GM10266 (cell line): Measurements from ENCODE around the gene VPS26C.

ENCODE experiments used
- DNase-seq: peaks from one replicate; pipeline ENCODE4 v3.0.0; 2012; ENCODE audit errors: extremely low spot score
- TF ChIP-seq, protein P1 (sequence below): IDR thresholded peaks from 2 replicates; pipeline ENCODE4 v1.5.1; 2012; ENCODE audit warnings: mild to moderate bottlenecking, low read depth; ENCODE audit not compliant: control insufficient read depth, insufficient read depth; ENCODE audit errors: missing control alignments

Gene VPS26C

DNA sequence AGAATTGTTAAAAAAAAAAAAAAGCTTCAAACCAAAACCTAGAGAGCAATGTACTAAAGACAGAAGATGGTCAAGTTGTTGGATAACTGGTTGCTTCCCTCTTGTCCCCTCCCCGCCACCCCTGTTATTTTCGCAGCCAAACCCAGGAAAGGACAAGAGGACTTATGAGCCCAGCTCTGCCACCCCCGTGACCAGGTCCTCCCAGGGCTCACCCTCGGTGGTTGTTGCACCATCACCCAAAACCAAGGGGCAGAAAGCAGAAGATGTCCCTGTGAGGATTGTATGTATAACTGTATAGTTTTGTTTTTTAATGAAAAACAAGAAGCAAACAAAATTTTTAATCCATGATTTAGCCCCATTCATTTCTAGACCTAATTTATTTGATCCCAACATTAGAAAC is 69.4 kb downstream of the VPS26C start:
- TF ChIP-seq, protein P1, sequence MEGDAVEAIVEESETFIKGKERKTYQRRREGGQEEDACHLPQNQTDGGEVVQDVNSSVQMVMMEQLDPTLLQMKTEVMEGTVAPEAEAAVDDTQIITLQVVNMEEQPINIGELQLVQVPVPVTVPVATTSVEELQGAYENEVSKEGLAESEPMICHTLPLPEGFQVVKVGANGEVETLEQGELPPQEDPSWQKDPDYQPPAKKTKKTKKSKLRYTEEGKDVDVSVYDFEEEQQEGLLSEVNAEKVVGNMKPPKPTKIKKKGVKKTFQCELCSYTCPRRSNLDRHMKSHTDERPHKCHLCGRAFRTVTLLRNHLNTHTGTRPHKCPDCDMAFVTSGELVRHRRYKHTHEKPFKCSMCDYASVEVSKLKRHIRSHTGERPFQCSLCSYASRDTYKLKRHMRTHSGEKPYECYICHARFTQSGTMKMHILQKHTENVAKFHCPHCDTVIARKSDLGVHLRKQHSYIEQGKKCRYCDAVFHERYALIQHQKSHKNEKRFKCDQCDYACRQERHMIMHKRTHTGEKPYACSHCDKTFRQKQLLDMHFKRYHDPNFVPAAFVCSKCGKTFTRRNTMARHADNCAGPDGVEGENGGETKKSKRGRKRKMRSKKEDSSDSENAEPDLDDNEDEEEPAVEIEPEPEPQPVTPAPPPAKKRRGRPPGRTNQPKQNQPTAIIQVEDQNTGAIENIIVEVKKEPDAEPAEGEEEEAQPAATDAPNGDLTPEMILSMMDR: no peak
- DNase-seq: no peak

DNA sequence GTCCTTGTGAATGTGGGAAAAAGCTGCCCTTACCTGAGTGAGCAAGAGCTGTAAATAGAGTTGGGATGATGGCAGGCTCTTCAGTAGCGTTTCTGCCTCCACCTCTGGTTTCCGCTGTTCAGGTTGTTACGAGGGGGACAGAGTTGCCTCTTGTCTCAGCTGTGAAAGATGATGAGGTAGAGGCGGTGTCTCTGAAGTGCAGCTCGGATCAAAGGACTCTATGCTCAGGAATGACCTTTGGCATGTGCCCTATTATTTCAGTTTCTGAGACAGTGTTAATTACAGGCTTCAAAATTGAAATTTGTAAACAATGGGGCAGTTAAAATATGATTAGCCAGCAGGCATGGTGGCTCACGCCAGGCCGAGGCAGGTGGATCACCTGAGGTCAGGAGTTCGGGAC is 70.3 kb downstream of the VPS26C start:
- no peak for DNase-seq
- TF ChIP-seq, protein P1: no peak

DNA sequence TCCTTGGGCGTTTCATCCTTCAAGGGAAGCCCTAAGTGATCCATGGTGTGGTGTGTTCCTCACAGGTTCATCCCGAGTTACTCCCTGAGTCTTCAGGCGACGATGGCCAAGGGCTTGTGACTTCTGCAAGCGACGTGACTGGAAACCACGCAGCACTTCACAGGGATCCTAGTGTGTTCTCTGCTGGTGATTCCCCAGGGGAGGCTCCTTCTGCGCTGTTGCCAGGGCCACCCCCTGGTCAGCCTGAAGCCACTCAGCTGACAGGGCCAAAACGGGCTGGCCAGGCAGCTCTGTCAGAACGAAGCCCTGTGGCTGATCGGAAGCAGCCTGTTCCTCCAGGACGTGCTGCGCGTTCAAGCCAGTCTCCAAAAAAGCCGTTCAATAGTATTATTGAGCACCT is 71.5 kb downstream of the VPS26C start:
- no peak for DNase-seq
- TF ChIP-seq, protein P1: no peak

DNA sequence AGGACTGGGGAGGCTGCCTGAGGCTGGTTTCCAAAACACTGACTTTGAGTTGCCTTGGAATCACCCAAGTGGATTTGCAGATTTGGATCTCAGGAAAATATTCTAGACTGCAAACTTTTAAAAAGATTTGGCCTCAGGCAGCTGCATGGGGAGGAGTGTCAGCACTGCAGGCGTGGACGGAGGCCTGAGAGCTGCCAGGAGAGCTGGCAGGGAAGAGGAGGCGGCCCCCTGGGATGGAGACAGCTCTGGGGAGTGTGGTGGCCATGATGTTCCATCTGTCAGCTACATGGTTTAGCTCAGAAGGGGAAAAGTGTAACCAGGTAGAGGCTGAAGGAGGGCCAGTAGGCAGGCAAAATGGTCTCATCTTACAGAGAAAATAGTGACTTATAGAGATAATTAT is 72.1 kb downstream of the VPS26C start:
- TF ChIP-seq, protein P1: no peak
- no peak for DNase-seq

DNA sequence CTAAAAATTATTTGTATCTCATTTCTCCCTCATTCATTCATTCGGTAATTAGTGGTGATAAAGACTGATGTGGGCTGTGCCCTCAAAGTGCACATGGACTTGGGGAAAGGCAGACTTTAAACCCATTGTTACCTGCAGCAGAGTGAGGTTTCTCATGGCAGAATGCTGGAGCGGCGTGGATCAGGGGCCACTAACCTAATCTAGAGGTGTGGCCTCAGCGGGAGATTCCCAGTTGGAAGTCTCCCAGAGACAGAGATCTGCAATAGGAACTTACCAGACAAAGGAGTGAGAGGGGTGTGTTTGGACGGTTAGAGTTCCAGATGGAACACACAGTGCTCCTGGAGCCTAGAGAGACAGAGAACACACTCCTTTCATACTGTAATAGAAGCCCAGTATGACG is 73.5 kb downstream of the VPS26C start:
- TF ChIP-seq, protein P1: no peak
- DNase-seq: no peak

DNA sequence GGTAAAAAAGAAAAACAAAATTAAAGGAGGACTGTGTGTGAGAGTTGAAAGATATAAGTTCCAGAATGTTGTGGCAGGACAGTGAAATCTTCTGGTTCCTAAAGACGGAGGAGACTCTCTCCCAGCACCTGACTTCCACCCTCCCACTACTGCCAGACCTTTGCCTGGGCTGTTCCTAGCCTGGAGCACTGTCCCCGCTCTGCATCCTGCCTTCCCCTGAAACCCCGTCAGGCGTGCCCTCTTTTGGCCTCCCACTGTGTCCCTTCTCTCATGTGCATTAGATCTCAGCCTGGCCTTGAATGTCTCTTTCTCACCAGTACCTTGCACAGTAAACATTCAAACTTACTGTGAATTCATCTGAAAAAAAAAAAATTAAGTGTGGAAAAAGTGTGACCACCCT is 74.1 kb downstream of the VPS26C start:
- TF ChIP-seq, protein P1: no peak
- no peak for DNase-seq

DNA sequence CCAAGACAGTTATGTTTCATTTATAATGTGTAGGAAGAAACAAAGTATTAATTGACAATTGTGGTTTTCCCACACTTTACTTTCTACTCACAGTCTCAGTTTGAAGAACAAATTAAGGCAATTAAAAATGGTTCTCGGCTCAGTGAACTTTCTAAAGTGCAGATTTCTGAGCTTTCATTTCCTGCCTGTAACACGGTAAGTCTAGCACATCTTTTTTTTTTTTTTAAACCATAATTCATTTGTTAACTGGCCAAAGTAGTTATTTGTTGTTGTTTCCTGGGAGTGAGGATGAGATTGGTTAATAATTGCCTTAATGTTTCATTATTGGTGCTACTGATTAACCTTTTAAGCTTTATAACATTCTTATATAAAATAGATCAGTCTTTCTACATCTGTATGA is 75.1 kb downstream of the VPS26C start:
- TF ChIP-seq, protein P1: no peak
- DNase-seq: no peak
